ENCODE measurements around the gene FAM9C. TPM values are rescaled to one million over a fixed set of nuclear protein-coding genes. Genes with fewer than 3 reads are reported as not detected.

Gene FAM9C
- polyA plus RNA-seq, 1 donor (not counting 4 experiments of a cell fraction or from before 2014, with no cell fraction given): not detected

GRCh38 chrX:13024986-13025385, 19.4 kb downstream of the FAM9C start:
- H3K9me1 ChIP-seq (ENCODE audit: control insufficient read depth, extremely low read depth, insufficient read depth, low read length): no peaks in the 10 kb centered on the region
- no peaks in the 10 kb centered on the region for H3K27me3 ChIP-seq (ENCODE audit: control insufficient read depth, extremely low read depth, insufficient read depth, low read length)
- H3K9ac ChIP-seq (ENCODE audit: control insufficient read depth, extremely low read depth, insufficient read depth, low read length): no peak overlapping the region
- TF ChIP-seq EZH2 (IDR thresholded peaks at IDR 0.05; ENCODE audit: low read length) (no peak), CTCF (optimal IDR thresholded peaks at IDR 0.05 in 1 of 3, IDR thresholded peaks at IDR 0.05 in 1 of 3, conservative IDR thresholded peaks at IDR 0.05 in 1 of 3; ENCODE audit: extremely low read depth in 1 of 3, insufficient read depth in 2 of 3, low read length in 3 of 3) (no peak)
- DNase-seq (ENCODE audit: low read depth, low spot score) (no peak), FAIRE-seq (no peak)
- H3K36me3 ChIP-seq (ENCODE audit: control insufficient read depth in 2 of 2, extremely low read depth in 1 of 2, insufficient read depth in 2 of 2, low read length in 2 of 2): no peaks in the 10 kb centered on the region
- peaks cover 12% of the 10 kb centered on the region for H3K4me1 ChIP-seq (ENCODE audit: control insufficient read depth, extremely low read depth, insufficient read depth, low read length)
- no peak overlapping the region for H2AFZ ChIP-seq (ENCODE audit: control insufficient read depth, low read length)
- H3K4me3 ChIP-seq (ENCODE audit: control insufficient read depth in 2 of 3, extremely low read depth in 1 of 3, insufficient read depth in 2 of 3, low read depth in 1 of 3, low read length in 3 of 3): no peak overlapping the region
- no peaks in the 10 kb centered on the region for H4K20me1 ChIP-seq (ENCODE audit: control insufficient read depth, extremely low read depth, insufficient read depth, low read length)
- H3K27ac ChIP-seq (ENCODE audit: control insufficient read depth, insufficient read depth, low read length): no peak overlapping the region
- H3K79me2 ChIP-seq (ENCODE audit: control insufficient read depth, insufficient read depth, low read length): no peaks in the 10 kb centered on the region
- dilution Hi-C loops (cut with MboI; ENCODE audit: extremely low pct_ligation_motif_present, low sequenced_read_pairs): no loop called here
- no peak overlapping the region for H3K4me2 ChIP-seq (ENCODE audit: control insufficient read depth, extremely low read depth, insufficient read depth, low read depth, low read length)
- H3K9me3 ChIP-seq (ENCODE audit: control insufficient read depth, low read depth, low read length): no peaks in the 10 kb centered on the region

GRCh38 chrX:13023979-13024378, 20.4 kb downstream of the FAM9C start:
- TF ChIP-seq EZH2 (IDR thresholded peaks at IDR 0.05; ENCODE audit: low read length): no peak
- TF ChIP-seq CTCF (optimal IDR thresholded peaks at IDR 0.05 in 1 of 3, IDR thresholded peaks at IDR 0.05 in 1 of 3, conservative IDR thresholded peaks at IDR 0.05 in 1 of 3; ENCODE audit: extremely low read depth in 1 of 3, insufficient read depth in 2 of 3, low read length in 3 of 3): no peak
- H3K36me3 ChIP-seq (ENCODE audit: control insufficient read depth in 2 of 2, extremely low read depth in 1 of 2, insufficient read depth in 2 of 2, low read length in 2 of 2): no peaks in the 10 kb centered on the region
- FAIRE-seq (no peak), DNase-seq (ENCODE audit: low read depth, low spot score) (no peak)
- no peak overlapping the region for H3K4me3 ChIP-seq (ENCODE audit: control insufficient read depth in 2 of 3, extremely low read depth in 1 of 3, insufficient read depth in 2 of 3, low read depth in 1 of 3, low read length in 3 of 3)
- H3K4me2 ChIP-seq (ENCODE audit: control insufficient read depth, extremely low read depth, insufficient read depth, low read depth, low read length): no peak overlapping the region
- H3K27ac ChIP-seq (ENCODE audit: control insufficient read depth, insufficient read depth, low read length): no peak overlapping the region
- no peaks in the 10 kb centered on the region for H3K9me1 ChIP-seq (ENCODE audit: control insufficient read depth, extremely low read depth, insufficient read depth, low read length)
- H3K27me3 ChIP-seq (ENCODE audit: control insufficient read depth, extremely low read depth, insufficient read depth, low read length): no peaks in the 10 kb centered on the region
- H3K79me2 ChIP-seq (ENCODE audit: control insufficient read depth, insufficient read depth, low read length): no peaks in the 10 kb centered on the region
- H2AFZ ChIP-seq (ENCODE audit: control insufficient read depth, low read length): no peak overlapping the region
- dilution Hi-C loops (cut with MboI; ENCODE audit: extremely low pct_ligation_motif_present, low sequenced_read_pairs): no loop called here
- peaks cover 2% of the 10 kb centered on the region for H3K4me1 ChIP-seq (ENCODE audit: control insufficient read depth, extremely low read depth, insufficient read depth, low read length)
- no peaks in the 10 kb centered on the region for H4K20me1 ChIP-seq (ENCODE audit: control insufficient read depth, extremely low read depth, insufficient read depth, low read length)
- H3K9me3 ChIP-seq (ENCODE audit: control insufficient read depth, low read depth, low read length): no peaks in the 10 kb centered on the region
- no peak overlapping the region for H3K9ac ChIP-seq (ENCODE audit: control insufficient read depth, extremely low read depth, insufficient read depth, low read length)
